OCI-LY1 (cell line): Measurements from ENCODE around the gene NPAS3.

Experiments used
- H2AFZ ChIP-seq: fragments of 200-600 bp; sonication (generic), shearing (Covaris generic); 2 replicates; pipeline ENCODE4 v1.6.0; 2014; ENCODE audit warnings: antibody characterized with exemption, mild to moderate bottlenecking, low read length
- H3F3A ChIP-seq: fragments of 200-600 bp; sonication (generic), shearing (Covaris generic); 2 replicates; pipeline ENCODE4 v1.6.0; 2014; ENCODE audit warnings: mild to moderate bottlenecking, antibody characterized with exemption, low read length, moderate library complexity; ENCODE audit not compliant: insufficient read depth
- H3K27ac ChIP-seq: fragments of 200-600 bp; sonication (generic); 2 replicates; pipeline ENCODE4 v1.5.1; 2014; ENCODE audit warnings: low read length, mixed run types, mild to moderate bottlenecking, low read depth; ENCODE audit not compliant: poor library complexity, severe bottlenecking
- H3K27me3 ChIP-seq: fragments of 200-600 bp; sonication (generic); 2 replicates; pipeline ENCODE4 v1.6.0; 2014; ENCODE audit warnings: antibody characterized with exemption, mild to moderate bottlenecking, low read length, moderate library complexity; ENCODE audit not compliant: insufficient read depth
- H3K36me3 ChIP-seq: fragments of 200-600 bp; sonication (generic); 2 replicates; pipeline ENCODE4 v1.6.1; 2014; ENCODE audit warnings: mild to moderate bottlenecking, antibody characterized with exemption, low read length, moderate library complexity, mixed read lengths; ENCODE audit not compliant: insufficient read depth
- H3K4me1 ChIP-seq: fragments of 200-600 bp; sonication (generic); 2 replicates; pipeline ENCODE4 v1.5.1; 2014; ENCODE audit warnings: mild to moderate bottlenecking, low read length, moderate library complexity; ENCODE audit not compliant: insufficient read depth, severe bottlenecking
- H3K4me2 ChIP-seq: fragments of 200-600 bp; sonication (generic), shearing (Covaris generic); 2 replicates; pipeline ENCODE4 v1.6.1; 2014; ENCODE audit warnings: low read length
- H3K4me3 ChIP-seq: fragments of 200-600 bp; sonication (generic); 2 replicates; pipeline ENCODE4 v1.5.1; 2014; ENCODE audit warnings: low read length, low read depth, mild to moderate bottlenecking, mixed read lengths; ENCODE audit not compliant: poor library complexity, severe bottlenecking
- H3K79me2 ChIP-seq: fragments of 200-600 bp; shearing (Covaris generic); 2 replicates; pipeline ENCODE4 v1.6.1; 2016; ENCODE audit warnings: mixed run types, low read length, mixed read lengths; ENCODE audit not compliant: insufficient read depth
- H3K9ac ChIP-seq: fragments of 200-600 bp; sonication (generic), shearing (Covaris generic); 2 replicates; pipeline ENCODE4 v1.6.1; 2014; ENCODE audit warnings: mild to moderate bottlenecking, low read length, mixed read lengths
- H3K9me2 ChIP-seq: fragments of 200-600 bp; sonication (generic), shearing (Covaris generic); 2 replicates; pipeline ENCODE4 v1.6.1; 2014; ENCODE audit warnings: low read depth, mild to moderate bottlenecking, low read length, mixed read lengths
- H3K9me3 ChIP-seq: fragments of 200-600 bp; shearing (Covaris generic); 2 replicates; pipeline ENCODE4 v1.6.1; 2014; ENCODE audit warnings: low read length, mixed read lengths
- H4K20me1 ChIP-seq: fragments of 200-600 bp; sonication (generic), shearing (Covaris generic); 2 replicates; pipeline ENCODE4 v1.6.0; 2016; ENCODE audit warnings: mild to moderate bottlenecking, low read length; ENCODE audit not compliant: insufficient read depth
- EZH2 ChIP-seq: fragments of 200-600 bp; sonication (generic), shearing (Covaris generic); IDR thresholded peaks from 2 replicates; pipeline ENCODE4 v1.8.0; 2017; ENCODE audit warnings: borderline replicate concordance, mixed run types, mild to moderate bottlenecking, antibody characterized with exemption, low read length, moderate library complexity, mixed read lengths
- TF ChIP-seq, protein P1 (sequence below): fragments of 200-600 bp; sonication (generic), shearing (Covaris generic); IDR thresholded peaks from 2 replicates; pipeline ENCODE4 v1.5.1; 2017; ENCODE audit warnings: mild to moderate bottlenecking, antibody characterized with exemption, low read length, moderate library complexity, mixed read lengths

The NPAS3 gene

DNA sequence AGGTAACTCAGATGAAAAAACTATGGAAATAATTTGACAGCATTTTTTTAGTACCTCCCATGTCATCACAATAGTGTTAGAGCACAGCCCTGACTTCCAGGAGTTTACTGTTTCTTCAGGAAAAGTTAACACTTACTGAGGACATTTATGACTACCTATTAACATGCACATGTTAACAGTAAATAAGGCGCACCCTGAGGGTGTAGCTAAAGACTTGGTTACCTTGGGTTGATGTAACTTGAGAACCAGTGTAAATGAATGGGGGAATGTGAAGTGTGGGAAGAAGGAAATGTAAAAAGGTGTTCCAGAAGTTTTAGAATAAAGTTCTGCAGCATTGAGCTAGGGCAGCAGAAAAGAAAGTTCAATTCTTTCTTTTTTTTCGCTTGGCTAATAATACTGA, 646.0 kb downstream of the NPAS3 start:
- Histone ChIP-seq H3K9me2 (no peaks in the 10 kb centered on the region), H3K36me3 (no peaks in the 10 kb centered on the region), H3F3A (no peaks in the 10 kb centered on the region), H3K4me2 (no peak overlapping the region), H3K9me3 (no peaks in the 10 kb centered on the region), H2AFZ (no peak overlapping the region), H3K4me3 (no peak overlapping the region), H3K79me2 (no peaks in the 10 kb centered on the region), H4K20me1 (no peaks in the 10 kb centered on the region), H3K4me1 (no peaks in the 10 kb centered on the region), H3K27me3 (no peaks in the 10 kb centered on the region), H3K9ac (no peak overlapping the region), H3K27ac (no peak overlapping the region)
- no peak for TF ChIP-seq EZH2
- TF ChIP-seq, protein P1, sequence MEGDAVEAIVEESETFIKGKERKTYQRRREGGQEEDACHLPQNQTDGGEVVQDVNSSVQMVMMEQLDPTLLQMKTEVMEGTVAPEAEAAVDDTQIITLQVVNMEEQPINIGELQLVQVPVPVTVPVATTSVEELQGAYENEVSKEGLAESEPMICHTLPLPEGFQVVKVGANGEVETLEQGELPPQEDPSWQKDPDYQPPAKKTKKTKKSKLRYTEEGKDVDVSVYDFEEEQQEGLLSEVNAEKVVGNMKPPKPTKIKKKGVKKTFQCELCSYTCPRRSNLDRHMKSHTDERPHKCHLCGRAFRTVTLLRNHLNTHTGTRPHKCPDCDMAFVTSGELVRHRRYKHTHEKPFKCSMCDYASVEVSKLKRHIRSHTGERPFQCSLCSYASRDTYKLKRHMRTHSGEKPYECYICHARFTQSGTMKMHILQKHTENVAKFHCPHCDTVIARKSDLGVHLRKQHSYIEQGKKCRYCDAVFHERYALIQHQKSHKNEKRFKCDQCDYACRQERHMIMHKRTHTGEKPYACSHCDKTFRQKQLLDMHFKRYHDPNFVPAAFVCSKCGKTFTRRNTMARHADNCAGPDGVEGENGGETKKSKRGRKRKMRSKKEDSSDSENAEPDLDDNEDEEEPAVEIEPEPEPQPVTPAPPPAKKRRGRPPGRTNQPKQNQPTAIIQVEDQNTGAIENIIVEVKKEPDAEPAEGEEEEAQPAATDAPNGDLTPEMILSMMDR = no peak

DNA sequence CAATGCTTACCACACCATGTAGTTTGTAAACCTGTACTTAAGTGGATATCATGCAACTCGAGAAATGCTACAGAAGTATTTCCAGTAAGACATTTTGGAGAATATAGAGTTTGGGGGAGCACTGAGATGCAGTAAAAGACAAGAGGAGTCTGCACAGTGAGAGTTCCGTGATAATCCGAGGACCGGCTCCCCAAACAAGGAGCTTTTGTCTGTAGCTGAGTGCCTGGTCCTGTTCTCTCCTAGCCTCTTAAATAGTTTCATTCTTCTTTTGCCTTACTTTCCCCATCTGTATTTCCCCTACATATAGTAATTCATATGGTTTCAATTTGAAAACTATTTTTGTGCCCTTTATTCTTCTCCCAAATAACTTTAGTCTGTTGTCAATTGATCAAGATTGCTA, 648.1 kb downstream of the NPAS3 start:
- Histone ChIP-seq H3K36me3 (no peaks in the 10 kb centered on the region), H3K9ac (no peak overlapping the region), H3K27ac (no peak overlapping the region), H3K4me3 (no peak overlapping the region), H3K4me2 (no peak overlapping the region), H3K79me2 (no peaks in the 10 kb centered on the region), H3F3A (no peaks in the 10 kb centered on the region), H3K9me2 (no peaks in the 10 kb centered on the region), H3K9me3 (no peaks in the 10 kb centered on the region), H2AFZ (no peak overlapping the region), H3K4me1 (no peaks in the 10 kb centered on the region), H4K20me1 (no peaks in the 10 kb centered on the region), H3K27me3 (no peaks in the 10 kb centered on the region)
- TF ChIP-seq, protein P1 = no peak

DNA sequence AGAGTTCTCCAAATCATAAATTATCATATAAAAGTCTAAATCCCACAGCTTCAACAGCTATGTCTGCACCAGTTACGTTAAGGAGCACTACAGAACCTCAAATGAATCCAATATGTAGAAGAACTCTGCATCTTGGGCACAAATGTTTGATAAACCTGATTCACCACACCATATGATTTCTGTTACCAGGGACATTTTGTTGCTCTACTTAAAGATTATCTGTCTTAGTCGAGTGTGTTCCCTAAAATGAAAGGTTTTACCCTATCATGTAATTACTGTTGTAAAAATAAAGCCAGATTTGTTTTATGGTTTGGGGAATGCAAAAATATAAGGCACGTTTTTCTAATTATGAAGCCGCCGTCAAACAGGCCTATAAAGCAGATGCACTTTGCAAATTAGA, 649.1 kb downstream of the NPAS3 start:
- Histone ChIP-seq H3K9ac (no peak overlapping the region), H3K9me3 (no peaks in the 10 kb centered on the region), H3K4me3 (no peak overlapping the region), H4K20me1 (no peaks in the 10 kb centered on the region), H3F3A (no peaks in the 10 kb centered on the region), H3K9me2 (no peaks in the 10 kb centered on the region), H3K27ac (no peak overlapping the region), H3K4me2 (no peak overlapping the region), H3K4me1 (no peaks in the 10 kb centered on the region), H3K36me3 (no peaks in the 10 kb centered on the region), H3K79me2 (no peaks in the 10 kb centered on the region), H2AFZ (no peak overlapping the region), H3K27me3 (no peaks in the 10 kb centered on the region)
- no peak for TF ChIP-seq EZH2
- TF ChIP-seq, protein P1 = no peak
